MM.1S (cell line): Measurements from ENCODE around the gene LRAT.

Source experiments
- DNase-seq: peaks from one replicate; pipeline ENCODE4 v3.0.0-alpha.2; 2015
- H2AFZ ChIP-seq: fragments of 300-600 bp; sonication (generic); 2 replicates; pipeline ENCODE4 v1.6.0; 2016; ENCODE audit warnings: antibody characterized with exemption, low read length
- H3F3A ChIP-seq: fragments of 300-600 bp; sonication (generic); 2 replicates; pipeline ENCODE4 v1.6.1; 2016; ENCODE audit warnings: mild to moderate bottlenecking, antibody characterized with exemption, low read length, moderate library complexity, mixed read lengths; ENCODE audit not compliant: insufficient read depth
- H3K27ac ChIP-seq: fragments of 300-600 bp; sonication (generic); 2 replicates; pipeline ENCODE4 v1.5.1; 2016; ENCODE audit warnings: mild to moderate bottlenecking, low read length
- H3K27me3 ChIP-seq: fragments of 300-600 bp; sonication (generic); replicated peaks from 2 replicates; pipeline ENCODE4 v1.6.0; 2016; ENCODE audit warnings: low read length; ENCODE audit not compliant: insufficient read depth
- H3K36me3 ChIP-seq: fragments of 300-600 bp; sonication (generic); replicated peaks from 2 replicates; pipeline ENCODE4 v1.6.1; 2016; ENCODE audit warnings: mild to moderate bottlenecking, low read length, mixed read lengths; ENCODE audit not compliant: insufficient read depth
- H3K4me1 ChIP-seq: fragments of 300-600 bp; sonication (generic); 2 replicates; pipeline ENCODE4 v1.6.1; 2016; ENCODE audit warnings: low read length, mixed read lengths
- H3K4me2 ChIP-seq: fragments of 300-600 bp; sonication (generic); 2 replicates; pipeline ENCODE4 v1.6.0; 2016; ENCODE audit warnings: low read depth, low read length
- H3K4me3 ChIP-seq: fragments of 300-600 bp; sonication (generic); 2 replicates; pipeline ENCODE4 v1.5.1; 2016; ENCODE audit warnings: low read length, mixed read lengths
- H3K79me2 ChIP-seq: fragments of 300-600 bp; sonication (generic); 2 replicates; pipeline ENCODE4 v1.6.1; 2016; ENCODE audit warnings: mixed run types, low read length, mixed read lengths
- H3K9ac ChIP-seq: fragments of 300-600 bp; sonication (generic); 2 replicates; pipeline ENCODE4 v1.6.1; 2016; ENCODE audit warnings: low read length, mixed read lengths
- H3K9me2 ChIP-seq: fragments of 300-600 bp; sonication (generic); replicated peaks from 2 replicates; pipeline ENCODE4 v1.6.1; 2016; ENCODE audit warnings: mild to moderate bottlenecking, low read length, mixed read lengths; ENCODE audit not compliant: insufficient read depth
- H3K9me3 ChIP-seq: fragments of 300-600 bp; sonication (generic); replicated peaks from 2 replicates; pipeline ENCODE4 v1.6.1; 2016; ENCODE audit warnings: mild to moderate bottlenecking, low read length, mixed read lengths; ENCODE audit not compliant: insufficient read depth
- H4K20me1 ChIP-seq: fragments of 300-600 bp; sonication (generic); 2 replicates; pipeline ENCODE4 v1.6.1; 2016; ENCODE audit warnings: mild to moderate bottlenecking, low read length, moderate library complexity, mixed read lengths; ENCODE audit not compliant: insufficient read depth
- EZH2 ChIP-seq: fragments of 300-600 bp; sonication (generic); optimal IDR thresholded peaks from 2 replicates; pipeline ENCODE3; 2017; ENCODE audit warnings: low read depth, mild to moderate bottlenecking, antibody characterized with exemption, low read length, mixed read lengths
- EZH2phosphoT487 ChIP-seq: fragments of 300-600 bp; sonication (generic); IDR thresholded peaks from 2 replicates; pipeline ENCODE4 v1.6.1; 2018; ENCODE audit warnings: antibody characterized with exemption, low read length
- TF ChIP-seq, protein P1 (sequence below): fragments of 300-600 bp; sonication (generic); IDR thresholded peaks from 2 replicates; pipeline ENCODE4 v1.5.1; 2016; ENCODE audit warnings: antibody characterized with exemption, low read length, mixed read lengths

Gene LRAT

DNA sequence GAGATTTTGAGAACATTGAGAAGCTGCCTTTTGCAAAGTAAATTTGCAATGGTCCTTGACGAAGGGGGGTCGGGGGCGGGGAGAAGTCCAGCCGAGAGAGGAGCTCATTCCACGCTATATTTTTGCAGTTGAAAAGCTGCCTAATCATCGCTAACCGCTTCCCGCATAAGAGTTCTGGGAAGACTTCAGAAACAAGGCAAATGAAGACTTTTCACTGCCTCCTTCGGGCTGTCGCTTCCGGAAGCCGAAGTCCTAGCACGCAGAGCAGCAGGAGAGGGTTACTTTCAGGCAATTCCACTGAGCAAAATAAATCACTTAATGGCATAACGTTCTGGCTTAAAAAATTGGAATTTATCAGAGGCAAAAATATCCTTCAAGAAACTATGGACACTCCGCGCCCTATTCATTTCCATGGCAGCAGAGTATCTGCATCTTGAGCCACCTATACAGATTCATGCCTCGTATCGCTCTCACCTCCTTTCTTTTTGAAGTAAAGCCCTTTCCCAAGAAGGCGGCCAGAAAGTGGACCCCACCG is 2.6 kb upstream of the LRAT start:
- Histone ChIP-seq H3K27me3 (no peaks in the 10 kb centered on the region), H4K20me1 (no peaks in the 10 kb centered on the region), H3K9ac (no peak overlapping the region), H3F3A (no peaks in the 10 kb centered on the region), H3K36me3 (no peaks in the 10 kb centered on the region), H3K4me1 (no peaks in the 10 kb centered on the region), H3K27ac (no peak overlapping the region), H3K4me3 (no peak overlapping the region), H3K9me2 (no peaks in the 10 kb centered on the region), H3K9me3 (no peaks in the 10 kb centered on the region), H3K4me2 (no peak overlapping the region), H2AFZ (no peak overlapping the region), H3K79me2 (no peaks in the 10 kb centered on the region)
- TF ChIP-seq EZH2phosphoT487 (no peak), EZH2 (no peak)
- TF ChIP-seq, protein P1, sequence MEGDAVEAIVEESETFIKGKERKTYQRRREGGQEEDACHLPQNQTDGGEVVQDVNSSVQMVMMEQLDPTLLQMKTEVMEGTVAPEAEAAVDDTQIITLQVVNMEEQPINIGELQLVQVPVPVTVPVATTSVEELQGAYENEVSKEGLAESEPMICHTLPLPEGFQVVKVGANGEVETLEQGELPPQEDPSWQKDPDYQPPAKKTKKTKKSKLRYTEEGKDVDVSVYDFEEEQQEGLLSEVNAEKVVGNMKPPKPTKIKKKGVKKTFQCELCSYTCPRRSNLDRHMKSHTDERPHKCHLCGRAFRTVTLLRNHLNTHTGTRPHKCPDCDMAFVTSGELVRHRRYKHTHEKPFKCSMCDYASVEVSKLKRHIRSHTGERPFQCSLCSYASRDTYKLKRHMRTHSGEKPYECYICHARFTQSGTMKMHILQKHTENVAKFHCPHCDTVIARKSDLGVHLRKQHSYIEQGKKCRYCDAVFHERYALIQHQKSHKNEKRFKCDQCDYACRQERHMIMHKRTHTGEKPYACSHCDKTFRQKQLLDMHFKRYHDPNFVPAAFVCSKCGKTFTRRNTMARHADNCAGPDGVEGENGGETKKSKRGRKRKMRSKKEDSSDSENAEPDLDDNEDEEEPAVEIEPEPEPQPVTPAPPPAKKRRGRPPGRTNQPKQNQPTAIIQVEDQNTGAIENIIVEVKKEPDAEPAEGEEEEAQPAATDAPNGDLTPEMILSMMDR: no peak
- DNase-seq: no peak

DNA sequence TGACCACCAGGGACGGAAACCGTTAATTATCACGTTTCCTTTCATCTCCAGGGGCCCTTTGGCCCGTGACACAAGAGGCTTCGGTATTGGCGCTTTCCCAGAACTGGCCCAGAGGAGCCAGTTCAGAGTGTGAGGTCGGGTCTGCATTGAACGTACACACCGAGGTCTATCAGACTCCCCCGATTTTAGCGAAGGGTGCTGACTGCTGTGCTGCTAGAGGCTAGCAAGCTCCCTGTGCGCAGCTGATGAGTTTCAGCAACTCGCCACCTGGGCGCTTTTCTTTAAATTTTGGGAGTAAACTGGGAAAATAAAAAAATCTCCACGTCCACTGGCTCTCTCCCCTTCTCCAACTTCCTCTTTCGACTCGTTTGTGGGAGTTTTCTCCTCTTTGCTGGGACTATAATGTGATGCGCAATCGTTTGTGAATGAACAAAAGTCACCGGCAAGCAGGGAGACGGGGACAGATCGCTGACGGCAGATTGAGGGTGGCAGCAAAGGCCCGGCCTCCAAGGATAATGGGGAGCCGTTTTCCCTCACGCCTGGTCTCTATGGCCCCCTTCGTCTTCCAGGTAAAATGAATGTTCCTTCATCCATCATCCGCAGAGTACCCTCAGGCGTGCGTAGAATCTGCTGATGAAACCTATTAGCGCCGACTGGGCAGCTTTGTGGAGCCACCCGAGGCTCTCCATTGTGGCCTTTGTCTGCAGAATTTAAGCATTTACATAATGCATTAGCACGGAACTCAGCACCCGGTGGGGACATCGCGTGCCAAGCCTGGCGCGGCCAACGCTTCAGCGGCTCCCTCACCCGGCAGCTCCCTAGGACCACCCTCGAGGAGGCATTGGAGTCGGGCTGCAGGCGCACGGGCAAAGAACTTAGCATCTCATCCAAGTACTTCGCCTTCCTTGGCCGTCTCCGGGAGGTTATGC is 1.6 kb upstream of the LRAT start:
- Histone ChIP-seq H3K9me2 (no peaks in the 10 kb centered on the region), H3K79me2 (no peaks in the 10 kb centered on the region), H3K4me2 (no peak overlapping the region), H2AFZ (no peak overlapping the region), H3K9me3 (no peaks in the 10 kb centered on the region), H3F3A (no peaks in the 10 kb centered on the region), H3K36me3 (no peaks in the 10 kb centered on the region), H3K4me3 (no peak overlapping the region), H4K20me1 (no peaks in the 10 kb centered on the region), H3K9ac (no peak overlapping the region), H3K27ac (no peak overlapping the region), H3K27me3 (no peaks in the 10 kb centered on the region), H3K4me1 (no peaks in the 10 kb centered on the region)
- no peak for DNase-seq
- TF ChIP-seq, protein P1: no peak
- TF ChIP-seq EZH2phosphoT487 (no peak), EZH2 (no peak)

DNA sequence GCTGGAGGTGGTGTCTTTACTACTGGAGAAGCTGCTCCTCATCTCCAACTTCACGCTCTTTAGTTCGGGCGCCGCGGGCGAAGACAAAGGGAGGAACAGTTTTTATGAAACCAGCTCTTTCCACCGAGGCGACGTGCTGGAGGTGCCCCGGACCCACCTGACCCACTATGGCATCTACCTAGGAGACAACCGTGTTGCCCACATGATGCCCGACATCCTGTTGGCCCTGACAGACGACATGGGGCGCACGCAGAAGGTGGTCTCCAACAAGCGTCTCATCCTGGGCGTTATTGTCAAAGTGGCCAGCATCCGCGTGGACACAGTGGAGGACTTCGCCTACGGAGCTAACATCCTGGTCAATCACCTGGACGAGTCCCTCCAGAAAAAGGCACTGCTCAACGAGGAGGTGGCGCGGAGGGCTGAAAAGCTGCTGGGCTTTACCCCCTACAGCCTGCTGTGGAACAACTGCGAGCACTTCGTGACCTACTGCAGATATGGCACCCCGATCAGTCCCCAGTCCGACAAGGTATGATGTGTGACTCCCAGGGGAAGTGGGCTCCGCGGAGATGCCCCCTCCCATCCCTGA is 634 bp downstream of the LRAT start:
- H3K9me3 ChIP-seq: no peaks in the 10 kb centered on the region
- H4K20me1 ChIP-seq: no peaks in the 10 kb centered on the region
- DNase-seq: no peak
- H3K27ac ChIP-seq: no peak overlapping the region
- no peaks in the 10 kb centered on the region for H3K36me3 ChIP-seq
- H3K9ac ChIP-seq: no peak overlapping the region
- H2AFZ ChIP-seq: no peak overlapping the region
- no peaks in the 10 kb centered on the region for H3K27me3 ChIP-seq
- TF ChIP-seq, protein P1: no peak
- TF ChIP-seq EZH2phosphoT487: no peak
- TF ChIP-seq EZH2: no peak
- H3K9me2 ChIP-seq: no peaks in the 10 kb centered on the region
- H3K4me3 ChIP-seq: no peak overlapping the region
- no peaks in the 10 kb centered on the region for H3F3A ChIP-seq
- no peaks in the 10 kb centered on the region for H3K79me2 ChIP-seq
- no peaks in the 10 kb centered on the region for H3K4me1 ChIP-seq
- H3K4me2 ChIP-seq: no peak overlapping the region
